Hematopoietic multipotent progenitor cell (in vitro differentiated cells): Measurements from ENCODE around the gene PIPOX. TPM values are rescaled to one million over a fixed set of nuclear protein-coding genes. Genes with fewer than 3 reads are reported as not detected.

Source experiments
- DNase-seq, 3 donors: peaks; one replicate each; pipeline ENCODE4 v3.0.0-alpha.2; 2011 to 2015; ENCODE audit warnings: low read depth in 2 of 3, low spot score in 2 of 3
- total RNA-seq: library from RNA; depleted of rRNA; stranded (reverse); fragments of >200 nt; gene quantifications from one replicate; pipeline ENCODE4 v1.2.3, GENCODE V29; 2012

Gene PIPOX
- total RNA-seq, 1 donor, result 9.7 TPM

- DNase-seq, result no peak
Measured at GRCh38 chr17:29045734-29046472, 3.0 kb downstream of the PIPOX start.

GRCh38 chr17:29046473-29046839 lies 3.5 kb downstream of the PIPOX start:
- DNase-seq, result no peak

GRCh38 chr17:29048440-29049368 lies 5.8 kb downstream of the PIPOX start:
- DNase-seq, result no peak

GRCh38 chr17:29049541-29050145 lies 6.7 kb downstream of the PIPOX start:
- DNase-seq, result no peak

- no peak for DNase-seq
Measured at GRCh38 chr17:29050176-29050575, 7.2 kb downstream of the PIPOX start.

GRCh38 chr17:29051194-29051593 lies 8.3 kb downstream of the PIPOX start:
- DNase-seq, result no peak

GRCh38 chr17:29051731-29052130 lies 8.8 kb downstream of the PIPOX start:
- DNase-seq, result no peak

GRCh38 chr17:29054835-29055234 lies 11.9 kb downstream of the PIPOX start:
- no peak for DNase-seq

- no peak for DNase-seq
Measured at GRCh38 chr17:29057361-29057760, 14.4 kb downstream of the PIPOX start.

GRCh38 chr17:29058391-29058790 lies 15.4 kb downstream of the PIPOX start:
- DNase-seq, result no peak

- DNase-seq, result no peak
Measured at GRCh38 chr17:29059281-29059680, 16.3 kb downstream of the PIPOX start.

- DNase-seq, result no peak
Measured at GRCh38 chr17:29060475-29060874, 17.5 kb downstream of the PIPOX start.

GRCh38 chr17:29061036-29061435 lies 18.1 kb downstream of the PIPOX start:
- DNase-seq, result peak in 2 of 3 donors; percentile 54 to 71

- DNase-seq, result no peak
Measured at GRCh38 chr17:29062215-29062614, 19.3 kb downstream of the PIPOX start.

- DNase-seq, result peak in 2 of 3 donors; percentile 22 to 60
Measured at GRCh38 chr17:29063992-29064391, 21.1 kb downstream of the PIPOX start.

GRCh38 chr17:29066047-29066446 lies 23.1 kb downstream of the PIPOX start:
- no peak for DNase-seq

GRCh38 chr17:29066606-29067005 lies 23.7 kb downstream of the PIPOX start:
- no peak for DNase-seq

- no peak for DNase-seq
Measured at GRCh38 chr17:29068818-29069217, 25.9 kb downstream of the PIPOX start.

- no peak for DNase-seq
Measured at GRCh38 chr17:29069526-29070041, 26.6 kb downstream of the PIPOX start.

- no peak for DNase-seq
Measured at GRCh38 chr17:29070308-29070707, 27.4 kb downstream of the PIPOX start.

GRCh38 chr17:29070781-29071180 lies 27.8 kb downstream of the PIPOX start:
- DNase-seq, result no peak
